H1 (cell line): ENCODE results near the gene GLRX. TPM values are rescaled to one million over a fixed set of nuclear protein-coding genes. Genes with fewer than 3 reads are reported as not detected.

ENCODE experiments used
- CTCF ChIA-PET: fragments of 300-600 bp; sonication (Branson Sonifier 250); formaldehyde crosslinking; loops from one replicate; lab custom pipeline; 2021; ENCODE audit not compliant: partially characterized antibody; lab: Charles Lee
- POLR2A ChIA-PET: fragments of 300-600 bp; sonication (Branson Sonifier 250); formaldehyde crosslinking; loops from one replicate; lab custom pipeline; 2021; ENCODE audit warnings: inconsistent platforms; ENCODE audit not compliant: partially characterized antibody; lab: Charles Lee
- DNase-seq, 2 experiments: peaks; one replicate each; pipeline versions ENCODE4 v3.0.0 to v3.0.0-alpha.2; 2010 to 2022; ENCODE audit warnings: low spot score in 2 of 2, low read depth in 1 of 2, mixed read lengths in 1 of 2
- FAIRE-seq: peaks from 2 replicates; lab custom pipeline; 2011; peaks lifted over from hg19 to GRCh38; lab: Jason Lieb, UNC
- H2AFZ ChIP-seq: 2 replicates; pipeline ENCODE4 v1.8.1; 2012; ENCODE audit warnings: low read length, inconsistent platforms
- H2AK5ac ChIP-seq: 2 replicates; pipeline ENCODE4 v1.6.1; 2013; ENCODE audit warnings: low read depth, low read length
- H2BK120ac ChIP-seq: replicated peaks from 2 replicates; pipeline ENCODE3; 2013; ENCODE audit warnings: low read depth, low read length, inconsistent platforms
- H2BK12ac ChIP-seq: 2 replicates; pipeline ENCODE4 v1.6.1; 2013; ENCODE audit warnings: low read depth, low read length
- H2BK15ac ChIP-seq: 2 replicates; pipeline ENCODE4 v1.6.1; 2013; ENCODE audit warnings: low read length
- H2BK20ac ChIP-seq: 2 replicates; pipeline ENCODE4 v1.6.1; 2013; ENCODE audit warnings: low read length
- H2BK5ac ChIP-seq: 2 replicates; pipeline ENCODE4 v1.6.1; 2013; ENCODE audit warnings: low read depth, low read length
- H3K14ac ChIP-seq: 2 replicates; pipeline ENCODE4 v1.6.1; 2013; ENCODE audit warnings: inconsistent platforms; ENCODE audit not compliant: insufficient read length
- H3K18ac ChIP-seq: 2 replicates; pipeline ENCODE4 v1.6.1; 2013; ENCODE audit warnings: low read length; ENCODE audit errors: extremely low read depth
- H3K23ac ChIP-seq: 2 replicates; pipeline ENCODE4 v1.6.1; 2013; ENCODE audit warnings: inconsistent platforms; ENCODE audit not compliant: insufficient read length
- H3K23me2 ChIP-seq: 2 replicates; pipeline ENCODE4 v1.6.1; 2013; ENCODE audit warnings: low read depth, low read length
- H3K27ac ChIP-seq: 2 replicates; pipeline ENCODE4 v1.6.1; 2011; ENCODE audit warnings: low read depth, low read length, inconsistent platforms
- H3K27me3 ChIP-seq, 4 experiments: replicated peaks in 1 of 4; 1 replicate in 1 of 4; 2 replicates in 3 of 4; pipeline versions ENCODE4 v1.6.1 to v1.8.1; 2011 to 2013; ENCODE audit warnings: low read length in 3 of 4, mild to moderate bottlenecking in 3 of 4, inconsistent platforms in 2 of 4, mixed read lengths in 2 of 4, moderate library complexity in 1 of 4; ENCODE audit not compliant: control insufficient read depth in 3 of 4, insufficient read depth in 3 of 4; ENCODE audit errors: extremely low read depth in 1 of 4
- H3K36me3 ChIP-seq, 4 experiments: 2 replicates each; pipeline versions ENCODE4 v1.6.1 to v1.8.1; 2011 to 2013; ENCODE audit warnings: mild to moderate bottlenecking in 4 of 4, low read length in 3 of 4, moderate library complexity in 2 of 4, control low read depth in 1 of 4, inconsistent platforms in 1 of 4; ENCODE audit not compliant: insufficient read depth in 4 of 4, control insufficient read depth in 2 of 4
- H3K4ac ChIP-seq: replicated peaks from 2 replicates; pipeline ENCODE3; 2013; ENCODE audit warnings: low read length, low read depth, mixed read lengths, inconsistent platforms; ENCODE audit not compliant: insufficient read length
- H3K4me1 ChIP-seq, 4 experiments: replicated peaks in 1 of 4; 1 replicate in 1 of 4; 2 replicates in 3 of 4; pipeline versions ENCODE4 v1.6.1 to v1.8.1; 2011 to 2013; ENCODE audit warnings: low read length in 3 of 4, inconsistent platforms in 2 of 4, mixed read lengths in 1 of 4; ENCODE audit not compliant: insufficient read depth in 4 of 4, control insufficient read depth in 3 of 4
- H3K4me2 ChIP-seq, 2 experiments: 2 replicates each; pipeline versions ENCODE4 v1.6.1 to v1.8.1; 2011 to 2013; ENCODE audit warnings: low read depth in 2 of 2, low read length in 2 of 2, control low read depth in 1 of 2, inconsistent platforms in 1 of 2, mild to moderate bottlenecking in 1 of 2; ENCODE audit not compliant: insufficient read depth in 1 of 2
- H3K4me3 ChIP-seq, 4 experiments: fragments of 200-600, 300-600 bp in 1 of 4; sonication (generic), shearing (Covaris generic), sonication (Bioruptor Twin) in 1 of 4; 2 replicates each; pipeline versions ENCODE4 v1.5.1 to v1.8.1; 2011 to 2016; ENCODE audit warnings: low read length in 4 of 4, low read depth in 3 of 4, control low read depth in 2 of 4, inconsistent platforms in 2 of 4, mild to moderate bottlenecking in 2 of 4, mixed read lengths in 1 of 4, moderate library complexity in 1 of 4; ENCODE audit not compliant: insufficient read depth in 2 of 4; ENCODE audit errors: extremely low read depth in 1 of 4
- H3K56ac ChIP-seq: replicated peaks from 2 replicates; pipeline ENCODE3; 2013; ENCODE audit warnings: low read depth, mild to moderate bottlenecking, mixed read lengths, low read length, inconsistent platforms; ENCODE audit not compliant: insufficient read length
- H3K79me1 ChIP-seq: 2 replicates; pipeline ENCODE4 v1.6.1; 2013; ENCODE audit warnings: low read depth, low read length, control low read depth
- H3K79me2 ChIP-seq, 2 experiments: 2 replicates each; pipeline versions ENCODE4 v1.6.1 to v1.8.1; 2012 to 2013; ENCODE audit warnings: low read length in 2 of 2, mild to moderate bottlenecking in 2 of 2, inconsistent platforms in 1 of 2; ENCODE audit not compliant: insufficient read depth in 2 of 2, control insufficient read depth in 1 of 2
- H3K9ac ChIP-seq, 4 experiments: replicated peaks in 1 of 4; 1 replicate in 1 of 4; 2 replicates in 3 of 4; pipeline versions ENCODE4 v1.6.1 to v1.8.1; 2011 to 2013; ENCODE audit warnings: low read depth in 3 of 4, low read length in 3 of 4, control low read depth in 2 of 4, mild to moderate bottlenecking in 2 of 4, moderate library complexity in 2 of 4, inconsistent platforms in 1 of 4; ENCODE audit errors: extremely low read depth in 1 of 4
- H3K9me3 ChIP-seq, 2 experiments: 2 replicates each; pipeline versions ENCODE4 v1.6.1 to v1.8.1; 2012 to 2013; ENCODE audit warnings: mild to moderate bottlenecking in 2 of 2, moderate library complexity in 2 of 2, control low read depth in 1 of 2, inconsistent platforms in 1 of 2, low read depth in 1 of 2, low read length in 1 of 2, mixed read lengths in 1 of 2; ENCODE audit not compliant: insufficient read depth in 2 of 2
- H4K20me1 ChIP-seq, 2 experiments: replicated peaks in 1 of 2; 2 replicates each; pipeline versions ENCODE3 to v1.8.1; 2011 to 2013; ENCODE audit warnings: inconsistent platforms in 2 of 2, low read length in 2 of 2, mild to moderate bottlenecking in 1 of 2; ENCODE audit not compliant: insufficient read depth in 2 of 2, control insufficient read depth in 1 of 2
- H4K5ac ChIP-seq: 2 replicates; pipeline ENCODE4 v1.6.1; 2013; ENCODE audit warnings: low read length, low read depth, mixed read lengths, inconsistent platforms; ENCODE audit not compliant: insufficient read length
- H4K8ac ChIP-seq: 2 replicates; pipeline ENCODE4 v1.8.0; 2013; ENCODE audit warnings: mild to moderate bottlenecking, moderate library complexity, low read length, inconsistent platforms; ENCODE audit not compliant: insufficient read depth; ENCODE audit errors: extremely low read depth
- H4K91ac ChIP-seq: replicated peaks from 2 replicates; pipeline ENCODE3; 2013; ENCODE audit warnings: low read length, mixed read lengths, inconsistent platforms; ENCODE audit not compliant: insufficient read length
- ASH2L ChIP-seq: fragments of 200-600, 300-600 bp; sonication (generic); IDR thresholded peaks from one replicate; pipeline ENCODE4 v1.7.1; 2017; ENCODE audit warnings: low read length
- BACH1 ChIP-seq: IDR thresholded peaks from 2 replicates; pipeline ENCODE4 v1.6.1; 2012; ENCODE audit warnings: low read length, improper control_type of control experiment
- CBX5 ChIP-seq: fragments of 300-800, 300-1000 bp; sonication (generic); IDR thresholded peaks from 2 replicates; pipeline ENCODE4 v1.7.1; 2016; ENCODE audit warnings: antibody characterized with exemption, low read length, low read depth
- CTBP2 ChIP-seq: IDR thresholded peaks from 2 replicates; pipeline ENCODE4 v1.7.0; 2011; ENCODE audit warnings: borderline replicate concordance, mild to moderate bottlenecking, moderate library complexity, mixed read lengths, low read length; ENCODE audit not compliant: insufficient read depth, insufficient read length
- EZH2 ChIP-seq: fragments of 200-600 bp; sonication (generic); IDR thresholded peaks from 2 replicates; pipeline ENCODE4 v1.7.1; 2012; ENCODE audit warnings: low read depth, mild to moderate bottlenecking, moderate library complexity, low read length, inconsistent platforms; ENCODE audit not compliant: severe bottlenecking
- MAFK ChIP-seq: IDR thresholded peaks from 2 replicates; pipeline ENCODE4 v1.6.1; 2012; ENCODE audit warnings: low read depth, mild to moderate bottlenecking, improper control_type of control experiment, low read length
- RAD21 ChIP-seq, 2 experiments: IDR thresholded peaks in 1 of 2; conservative IDR thresholded peaks in 1 of 2; 2 replicates each; pipeline ENCODE4 v1.6.1; 2011; ENCODE audit warnings: low read depth in 2 of 2, low read length in 2 of 2, improper control_type of control experiment in 1 of 2, inconsistent platforms in 1 of 2, mild to moderate bottlenecking in 1 of 2, moderate library complexity in 1 of 2
- SIRT6 ChIP-seq: IDR thresholded peaks from one replicate; pipeline ENCODE4 v1.7.1; 2012; ENCODE audit warnings: low read length, inconsistent platforms
- SP4 ChIP-seq: IDR thresholded peaks from 2 replicates; pipeline ENCODE4 v1.6.1; 2012; ENCODE audit warnings: low read length, inconsistent platforms
- WGBS, 2 experiments: shearing (Covaris generic) in 1 of 2; methylation state at CpG; one replicate each; pipeline versions ENCODE4 v1.1.6 to v1.1.7; 2013 to 2015; ENCODE audit warnings: low lambda C conversion rate in 2 of 2, mixed read lengths in 2 of 2, inconsistent platforms in 1 of 2, low coverage in 1 of 2, missing lambda C conversion rate in 1 of 2; ENCODE audit not compliant: insufficient replicate concordance in 2 of 2, insufficient coverage in 1 of 2, insufficient read length in 1 of 2; ENCODE audit errors: extremely low coverage in 1 of 2, missing lambda C conversion rate in 1 of 2; 5-methylcytosine and 5-hydroxymethylcytosine counted together
- polyA plus RNA-seq, 7 experiments: library from polyadenylated mRNA; depleted of rRNA in 3 of 7; stranded (reverse) in 5 of 7; unstranded in 2 of 7; fragments of >200 nt in 5 of 7; fragments of 200-250 nt in 2 of 7; gene quantifications; 1 replicate in 5 of 7; 2 replicates in 1 of 7; 4 replicates in 1 of 7; pipeline versions ENCODE4 v1.2.1 to v1.2.3, GENCODE V29; 2011 to 2013; ENCODE audit warnings: missing spikeins in 2 of 7, mixed read lengths in 2 of 7
- total RNA-seq: library from RNA; stranded (reverse); fragmentation: NEBNext Ultra II Directional; extraction: Animal tissue kit (Norgen Biotek cat#: 25700); gene quantifications from 2 replicates; pipeline ENCODE4 v1.2.1, GENCODE V29; 2021
- TF ChIP-seq, protein P1 (sequence below), 3 experiments: IDR thresholded peaks; 1 replicate in 2 of 3; 2 replicates in 1 of 3; pipeline versions ENCODE4 v1.5.1 to v1.6.1; 2011; ENCODE audit warnings: low read length in 3 of 3, mild to moderate bottlenecking in 3 of 3, inconsistent platforms in 2 of 3, low read depth in 1 of 3, moderate library complexity in 1 of 3; ENCODE audit not compliant: insufficient read depth in 1 of 3; ENCODE audit errors: control extremely low read depth in 1 of 3

Gene GLRX
- total and polyA plus RNA-seq, 2 of the 8 experiments (the other 6 are each of a cell fraction or from before 2014, with no cell fraction given), result 22.9 to 31.2 TPM

DNA sequence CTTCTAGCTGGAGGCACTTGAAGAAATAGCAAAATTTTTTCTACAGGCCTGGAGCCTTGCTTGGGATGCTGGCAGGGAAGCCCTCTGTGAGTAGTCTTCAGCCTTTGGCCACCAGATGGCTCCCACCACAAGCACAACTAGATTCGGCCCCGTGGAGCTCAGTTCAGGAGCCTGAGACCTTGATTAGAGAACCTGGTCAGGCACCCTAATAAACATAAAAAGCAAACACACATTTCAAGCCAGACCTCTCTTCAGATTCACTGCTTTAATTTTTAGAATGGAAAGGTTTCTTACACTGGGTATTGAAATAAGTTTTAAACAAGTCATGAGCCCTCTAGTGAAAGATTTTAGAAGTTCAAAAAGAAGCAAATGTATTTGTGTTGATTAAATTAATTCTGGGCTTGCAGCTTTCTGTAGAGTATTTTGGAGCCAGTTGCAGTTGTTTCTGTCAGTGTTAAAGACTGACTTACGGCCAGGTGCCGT is 41.4 kb downstream of the GLRX start:
- no peaks in the 10 kb centered on the region for H3K36me3 ChIP-seq
- no peak overlapping the region for H2BK5ac ChIP-seq
- no peaks in the 10 kb centered on the region for H3K27me3 ChIP-seq
- no peak overlapping the region for H3K23ac ChIP-seq
- ChIA-PET POLR2A (interaction anchor here (0.6 to 1.3 kb wide), 3 partner anchors 20 to 46 kb away, joined by 3 to 4 read pairs (median 4); partner anchors contain the start of gene GLRX), CTCF (interaction anchor here (0.6 to 4.7 kb wide), 46 partner anchors 9 to 556 kb away, joined by 3 to 120 read pairs (median 6); partner anchors contain the start of genes GLRX, RFESD and RHOBTB3)
- 43% methylated on average over 4 of the region's 4 CpGs; no CpG with 5 or more reads in 1 of the 2 experiments for WGBS, 2 experiments
- no peak overlapping the region for H4K5ac ChIP-seq
- no peak overlapping the region for H2AFZ ChIP-seq
- H3K23me2 ChIP-seq, result no peaks in the 10 kb centered on the region
- no peak overlapping the region for H3K4me2 ChIP-seq
- H4K20me1 ChIP-seq, result no peaks in the 10 kb centered on the region
- peak; percentile 44 to 73 for DNase-seq
- H3K4me3 ChIP-seq, result no peak overlapping the region
- no peaks in the 10 kb centered on the region for H3K79me1 ChIP-seq
- no peak overlapping the region for H2BK15ac ChIP-seq
- peak; percentile 24 for FAIRE-seq
- H3K27ac ChIP-seq, result no peak overlapping the region
- no peak overlapping the region for H3K14ac ChIP-seq
- no peak overlapping the region for H2AK5ac ChIP-seq
- H2BK20ac ChIP-seq, result no peak overlapping the region
- H3K18ac ChIP-seq, result no peak overlapping the region
- H2BK12ac ChIP-seq, result no peak overlapping the region
- H4K91ac ChIP-seq, result no peak overlapping the region
- no peaks in the 10 kb centered on the region for H3K9me3 ChIP-seq
- H3K4ac ChIP-seq, result no peak overlapping the region
- no peak overlapping the region for H2BK120ac ChIP-seq
- H4K8ac ChIP-seq, result no peak overlapping the region
- no peaks in the 10 kb centered on the region for H3K79me2 ChIP-seq
- H3K56ac ChIP-seq, result no peak overlapping the region
- no peak overlapping the region for H3K9ac ChIP-seq
- H3K4me1 ChIP-seq, result no peaks in the 10 kb centered on the region
- TF ChIP-seq, protein P1, sequence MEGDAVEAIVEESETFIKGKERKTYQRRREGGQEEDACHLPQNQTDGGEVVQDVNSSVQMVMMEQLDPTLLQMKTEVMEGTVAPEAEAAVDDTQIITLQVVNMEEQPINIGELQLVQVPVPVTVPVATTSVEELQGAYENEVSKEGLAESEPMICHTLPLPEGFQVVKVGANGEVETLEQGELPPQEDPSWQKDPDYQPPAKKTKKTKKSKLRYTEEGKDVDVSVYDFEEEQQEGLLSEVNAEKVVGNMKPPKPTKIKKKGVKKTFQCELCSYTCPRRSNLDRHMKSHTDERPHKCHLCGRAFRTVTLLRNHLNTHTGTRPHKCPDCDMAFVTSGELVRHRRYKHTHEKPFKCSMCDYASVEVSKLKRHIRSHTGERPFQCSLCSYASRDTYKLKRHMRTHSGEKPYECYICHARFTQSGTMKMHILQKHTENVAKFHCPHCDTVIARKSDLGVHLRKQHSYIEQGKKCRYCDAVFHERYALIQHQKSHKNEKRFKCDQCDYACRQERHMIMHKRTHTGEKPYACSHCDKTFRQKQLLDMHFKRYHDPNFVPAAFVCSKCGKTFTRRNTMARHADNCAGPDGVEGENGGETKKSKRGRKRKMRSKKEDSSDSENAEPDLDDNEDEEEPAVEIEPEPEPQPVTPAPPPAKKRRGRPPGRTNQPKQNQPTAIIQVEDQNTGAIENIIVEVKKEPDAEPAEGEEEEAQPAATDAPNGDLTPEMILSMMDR (IDR thresholded peaks at IDR 0.05; ENCODE audit: control extremely low read depth in 1 of 3, insufficient read depth in 1 of 3, low read depth in 1 of 3, low read length in 3 of 3), result peak; percentile 69 to 94 (median 84)
- TF ChIP-seq EZH2, result no peak
- no peak for TF ChIP-seq CTBP2
- no peak for TF ChIP-seq ASH2L
- no peak for TF ChIP-seq CBX5
- no peak for TF ChIP-seq MAFK
- TF ChIP-seq SP4, result 0 out of 2 replicates have a peak, but pooled peaks have one; percentile 43
- TF ChIP-seq RAD21 (IDR thresholded peaks at IDR 0.05 in 1 of 2, conservative IDR thresholded peaks at IDR 0.05 in 1 of 2; ENCODE audit: low read depth in 2 of 2, low read length in 2 of 2), result peak; percentile 95 to 96
- TF ChIP-seq SIRT6, result no peak
- no peak for TF ChIP-seq BACH1
